ENCODE results near the gene CEP97.

DNA sequence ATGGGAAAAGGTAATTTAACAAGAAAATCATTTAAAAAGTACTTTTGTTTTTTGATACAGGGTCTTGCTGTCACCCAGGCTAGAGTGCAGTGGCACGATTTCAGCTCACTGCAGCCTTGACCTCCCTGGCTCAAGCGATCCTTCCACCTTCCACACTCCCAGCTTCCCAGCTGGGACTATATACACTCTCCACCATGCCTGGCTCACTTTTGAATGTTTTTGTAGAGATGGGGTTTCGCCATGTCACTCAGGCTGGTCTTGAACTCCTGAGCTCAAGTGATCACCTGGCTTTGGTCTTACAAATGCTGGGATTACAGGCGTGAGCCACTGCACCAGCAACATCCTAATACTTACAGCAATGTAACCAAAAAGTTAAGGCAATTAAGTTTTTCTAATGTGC lies 43.9 kb upstream of the CEP97 start:
- no peak for TF ChIP-seq EZH2 (optimal IDR thresholded peaks at IDR 0.05; ENCODE audit: low read depth, low read length)
- TF ChIP-seq, protein P1, sequence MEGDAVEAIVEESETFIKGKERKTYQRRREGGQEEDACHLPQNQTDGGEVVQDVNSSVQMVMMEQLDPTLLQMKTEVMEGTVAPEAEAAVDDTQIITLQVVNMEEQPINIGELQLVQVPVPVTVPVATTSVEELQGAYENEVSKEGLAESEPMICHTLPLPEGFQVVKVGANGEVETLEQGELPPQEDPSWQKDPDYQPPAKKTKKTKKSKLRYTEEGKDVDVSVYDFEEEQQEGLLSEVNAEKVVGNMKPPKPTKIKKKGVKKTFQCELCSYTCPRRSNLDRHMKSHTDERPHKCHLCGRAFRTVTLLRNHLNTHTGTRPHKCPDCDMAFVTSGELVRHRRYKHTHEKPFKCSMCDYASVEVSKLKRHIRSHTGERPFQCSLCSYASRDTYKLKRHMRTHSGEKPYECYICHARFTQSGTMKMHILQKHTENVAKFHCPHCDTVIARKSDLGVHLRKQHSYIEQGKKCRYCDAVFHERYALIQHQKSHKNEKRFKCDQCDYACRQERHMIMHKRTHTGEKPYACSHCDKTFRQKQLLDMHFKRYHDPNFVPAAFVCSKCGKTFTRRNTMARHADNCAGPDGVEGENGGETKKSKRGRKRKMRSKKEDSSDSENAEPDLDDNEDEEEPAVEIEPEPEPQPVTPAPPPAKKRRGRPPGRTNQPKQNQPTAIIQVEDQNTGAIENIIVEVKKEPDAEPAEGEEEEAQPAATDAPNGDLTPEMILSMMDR (IDR thresholded peaks at IDR 0.05; ENCODE audit: low read length) = no peak
